Stimulated activated CD8-positive, alpha-beta memory T cell treated with anti-CD3 and anti-CD28 coated beads, Interleukin-12 subunit alpha, Interleukin-12 subunit beta, amount 100 ng/mL, for 4 hours (primary cell): ENCODE data around the gene SMG7.

Experiments used
- DNase-seq: peaks from one replicate; pipeline ENCODE4 v3.0.0-alpha.2; 2020; ENCODE audit warnings: low read depth

Gene SMG7

DNA sequence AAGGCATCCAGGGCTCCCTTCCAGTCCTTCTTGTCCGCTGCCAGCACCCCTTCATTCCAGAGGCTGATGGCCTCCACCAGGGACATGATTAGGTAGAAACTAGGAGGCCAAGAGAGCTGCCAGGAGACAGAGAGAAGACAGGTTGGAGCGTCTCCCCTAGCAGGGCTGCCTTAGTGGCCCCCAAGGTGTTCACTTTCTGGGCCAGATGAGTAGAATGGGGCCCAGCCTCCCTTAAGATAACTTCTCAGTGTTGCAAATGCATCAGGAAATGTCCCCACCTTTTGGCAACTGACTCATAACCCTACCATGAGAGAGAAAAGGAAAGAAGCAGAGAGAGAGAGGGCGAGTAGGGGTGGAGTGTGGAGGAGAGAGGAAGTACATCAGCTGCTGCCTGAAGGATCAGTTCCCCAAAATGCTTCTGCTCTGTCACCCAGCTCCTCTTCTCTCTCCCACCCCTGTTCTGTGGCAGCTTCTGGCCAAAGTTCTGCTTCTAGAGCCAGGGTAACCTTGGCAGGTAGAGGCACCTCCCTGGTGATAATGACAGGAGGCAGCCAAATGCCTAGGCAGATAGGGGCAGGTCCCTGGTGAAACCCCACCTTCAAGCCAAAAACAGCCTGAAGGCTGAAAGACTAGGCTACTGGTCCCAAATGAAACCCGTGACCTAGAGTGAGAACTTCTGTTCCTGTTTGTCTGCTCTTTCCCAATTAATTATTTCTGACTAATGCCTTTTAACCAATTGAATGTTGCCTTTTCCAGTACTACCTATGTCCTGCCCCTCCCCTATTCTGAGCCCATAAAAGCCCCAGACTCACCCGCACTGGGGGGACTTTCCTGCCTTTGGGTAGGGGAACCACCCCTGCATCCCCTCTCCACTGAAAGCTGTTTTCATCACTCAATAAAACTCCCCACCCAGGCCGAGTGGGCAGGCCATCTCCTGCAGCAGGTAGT, 118.2 kb downstream of the SMG7 start, which contains the start of gene NCF2:
TSS of gene NCF2 (minus strand) at position 216 of the 948 bp plus-strand sequence. CDS start at position 86, 130 bp downstream.
- DNase-seq = no peak

GRCh38 chr1:183592733-183593132, 120.4 kb downstream of the SMG7 start:
- DNase-seq = no peak

DNA sequence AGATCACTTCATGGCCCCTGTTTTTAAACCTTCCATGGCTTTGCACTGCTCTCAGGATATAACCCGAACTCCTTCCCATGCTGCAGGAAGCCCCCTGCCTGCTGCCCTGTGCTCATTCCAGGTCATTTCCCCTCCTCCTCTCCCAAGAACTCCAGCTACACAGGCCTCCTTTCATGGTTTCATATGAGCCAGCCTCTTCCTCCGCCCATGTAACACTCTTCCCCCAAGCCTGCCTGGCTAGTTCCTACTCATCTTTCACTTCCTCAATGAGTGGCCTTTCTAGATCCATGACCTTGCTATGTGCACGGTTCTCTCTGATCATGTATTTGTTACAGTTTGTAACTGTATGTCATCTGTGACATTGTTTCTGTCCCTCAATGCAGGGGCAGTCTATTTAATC, 121.1 kb downstream of the SMG7 start:
- DNase-seq = no peak

DNA sequence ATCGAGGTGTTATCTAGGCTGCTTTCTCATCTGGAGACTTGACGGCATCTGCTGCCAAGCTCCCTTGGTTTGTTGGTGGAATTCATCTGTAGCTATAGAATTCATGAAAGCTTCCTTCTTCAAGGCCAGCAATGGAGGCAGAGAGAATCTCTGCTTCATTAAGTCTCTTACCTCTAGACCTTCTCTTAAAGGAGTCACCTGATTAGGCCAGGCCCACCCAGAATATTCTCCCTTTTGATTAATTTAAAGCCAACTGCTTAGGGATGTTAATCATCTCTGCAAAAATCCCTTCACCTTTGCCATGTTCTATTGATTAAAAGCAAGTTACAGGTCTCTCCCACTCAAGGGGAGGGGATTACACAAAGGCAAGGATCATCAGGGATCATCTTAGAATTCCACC, 123.2 kb downstream of the SMG7 start:
- DNase-seq = no peak

DNA sequence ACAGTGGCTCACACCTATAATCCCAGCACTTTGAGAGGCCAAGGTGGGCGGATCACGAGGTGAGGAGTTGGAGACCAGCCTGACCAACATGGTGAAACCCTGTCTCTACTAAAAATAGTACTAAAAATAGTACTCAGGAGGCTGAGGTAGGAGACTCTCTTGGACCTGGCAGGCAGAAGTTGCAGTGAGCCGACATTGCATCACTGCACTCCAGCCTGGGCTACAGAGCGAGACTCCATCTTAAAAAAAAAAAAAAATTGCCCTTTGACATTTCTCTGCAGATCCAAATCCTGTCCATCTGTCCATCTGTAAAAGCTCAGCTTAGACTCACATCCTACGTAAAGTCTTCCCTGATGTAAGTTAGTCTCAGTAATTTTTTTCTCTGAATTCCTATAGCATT, 124.2 kb downstream of the SMG7 start:
- DNase-seq = no peak

DNA sequence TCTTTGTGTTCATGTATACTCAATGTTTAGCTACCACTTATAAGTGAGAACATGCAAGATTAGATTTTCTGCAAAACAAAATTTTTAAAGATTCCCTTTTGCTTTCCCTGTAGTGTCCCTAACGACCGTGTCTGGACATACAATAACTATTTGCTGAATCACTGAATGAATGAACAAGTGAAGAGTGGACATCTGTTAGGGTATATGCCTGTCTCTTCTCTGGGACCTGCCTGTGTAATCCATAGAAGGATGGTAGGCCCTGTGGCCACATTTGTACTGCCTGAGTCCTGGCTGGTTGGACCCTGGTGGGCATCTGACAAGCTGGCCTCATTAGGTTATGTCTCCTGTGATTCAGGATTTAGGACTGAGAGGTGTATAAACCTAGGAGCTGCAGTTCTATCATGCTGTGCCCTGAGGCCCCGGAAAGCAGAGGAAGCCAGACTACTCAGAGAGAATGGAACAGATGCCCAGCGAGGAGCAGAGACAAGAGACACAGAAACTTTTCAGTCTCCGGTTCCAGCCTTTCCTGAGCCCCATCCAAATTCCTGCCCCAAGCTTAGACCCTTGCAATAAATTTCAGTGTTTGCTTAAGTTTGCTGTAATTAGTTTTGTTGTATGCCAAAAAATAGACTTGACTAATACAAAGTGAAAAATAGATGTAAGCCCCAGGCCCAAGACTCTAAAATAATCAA, 125.5 kb downstream of the SMG7 start:
- no peak for DNase-seq

GRCh38 chr1:183598386-183598785, 126.1 kb downstream of the SMG7 start:
- DNase-seq = no peak

DNA sequence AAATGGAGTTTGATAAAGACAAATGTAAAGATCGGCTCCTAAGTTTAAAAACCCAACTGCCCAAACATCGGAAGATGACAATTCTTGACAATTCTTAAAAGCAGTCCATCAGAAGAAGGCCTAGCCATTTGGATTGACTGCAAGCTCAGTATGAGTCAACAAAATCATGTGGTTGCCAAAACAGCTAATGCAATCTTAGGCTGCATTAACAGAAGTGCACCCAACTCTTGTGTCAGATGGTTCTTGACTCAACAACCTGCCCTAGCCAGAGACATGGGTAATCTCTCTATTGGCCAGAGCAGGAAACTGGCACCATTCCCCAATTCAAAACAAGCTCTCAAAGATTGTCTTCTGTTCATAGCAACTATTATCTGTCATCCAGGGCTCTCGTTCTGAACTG, 127.8 kb downstream of the SMG7 start:
- no peak for DNase-seq

GRCh38 chr1:183600634-183601033, 128.3 kb downstream of the SMG7 start:
- DNase-seq = no peak

GRCh38 chr1:183602510-183602909, 130.2 kb downstream of the SMG7 start:
- no peak for DNase-seq
